ENCODE results near the gene SCARF2. TPM values are rescaled to one million over a fixed set of nuclear protein-coding genes. Genes with fewer than 3 reads are reported as not detected.

Gene SCARF2
- total and polyA plus RNA-seq, 2 of the 13 experiments (the other 11 are each of a cell fraction or from before 2014, with no cell fraction given): 3.3 to 6.2 TPM

DNA sequence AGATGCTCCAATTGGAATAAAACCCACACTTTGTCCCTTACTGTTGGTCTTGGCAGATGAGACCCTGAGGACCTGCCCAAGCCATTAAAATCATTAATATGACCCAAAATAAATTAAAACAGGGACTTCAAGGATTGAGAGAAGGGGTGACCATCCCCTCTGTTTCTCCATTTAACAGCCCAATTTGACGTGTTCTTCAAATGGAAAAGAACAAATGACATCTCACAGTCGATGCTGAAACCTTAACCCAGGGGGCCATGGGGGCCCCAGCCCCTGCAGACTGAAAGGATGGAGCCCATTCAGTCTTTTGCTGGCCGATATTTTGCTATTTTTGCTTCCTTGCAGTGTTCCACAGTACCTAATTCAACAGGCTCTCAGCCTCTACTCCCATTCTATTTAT is 23.2 kb downstream of the SCARF2 start (continued):
- TF ChIP-seq SOX5 (CRISPR knock-in tag; IDR thresholded peaks at IDR 0.05; ENCODE audit: borderline replicate concordance): no peak
- TF ChIP-seq FOXM1 (CRISPR knock-in tag; IDR thresholded peaks at IDR 0.05): no peak
- TF ChIP-seq, protein P1, sequence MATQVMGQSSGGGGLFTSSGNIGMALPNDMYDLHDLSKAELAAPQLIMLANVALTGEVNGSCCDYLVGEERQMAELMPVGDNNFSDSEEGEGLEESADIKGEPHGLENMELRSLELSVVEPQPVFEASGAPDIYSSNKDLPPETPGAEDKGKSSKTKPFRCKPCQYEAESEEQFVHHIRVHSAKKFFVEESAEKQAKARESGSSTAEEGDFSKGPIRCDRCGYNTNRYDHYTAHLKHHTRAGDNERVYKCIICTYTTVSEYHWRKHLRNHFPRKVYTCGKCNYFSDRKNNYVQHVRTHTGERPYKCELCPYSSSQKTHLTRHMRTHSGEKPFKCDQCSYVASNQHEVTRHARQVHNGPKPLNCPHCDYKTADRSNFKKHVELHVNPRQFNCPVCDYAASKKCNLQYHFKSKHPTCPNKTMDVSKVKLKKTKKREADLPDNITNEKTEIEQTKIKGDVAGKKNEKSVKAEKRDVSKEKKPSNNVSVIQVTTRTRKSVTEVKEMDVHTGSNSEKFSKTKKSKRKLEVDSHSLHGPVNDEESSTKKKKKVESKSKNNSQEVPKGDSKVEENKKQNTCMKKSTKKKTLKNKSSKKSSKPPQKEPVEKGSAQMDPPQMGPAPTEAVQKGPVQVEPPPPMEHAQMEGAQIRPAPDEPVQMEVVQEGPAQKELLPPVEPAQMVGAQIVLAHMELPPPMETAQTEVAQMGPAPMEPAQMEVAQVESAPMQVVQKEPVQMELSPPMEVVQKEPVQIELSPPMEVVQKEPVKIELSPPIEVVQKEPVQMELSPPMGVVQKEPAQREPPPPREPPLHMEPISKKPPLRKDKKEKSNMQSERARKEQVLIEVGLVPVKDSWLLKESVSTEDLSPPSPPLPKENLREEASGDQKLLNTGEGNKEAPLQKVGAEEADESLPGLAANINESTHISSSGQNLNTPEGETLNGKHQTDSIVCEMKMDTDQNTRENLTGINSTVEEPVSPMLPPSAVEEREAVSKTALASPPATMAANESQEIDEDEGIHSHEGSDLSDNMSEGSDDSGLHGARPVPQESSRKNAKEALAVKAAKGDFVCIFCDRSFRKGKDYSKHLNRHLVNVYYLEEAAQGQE (IDR thresholded peaks at IDR 0.05; ENCODE audit: borderline replicate concordance in 1 of 2, low read depth in 1 of 2, low read length in 2 of 2): no peak
- TF ChIP-seq, protein P2, sequence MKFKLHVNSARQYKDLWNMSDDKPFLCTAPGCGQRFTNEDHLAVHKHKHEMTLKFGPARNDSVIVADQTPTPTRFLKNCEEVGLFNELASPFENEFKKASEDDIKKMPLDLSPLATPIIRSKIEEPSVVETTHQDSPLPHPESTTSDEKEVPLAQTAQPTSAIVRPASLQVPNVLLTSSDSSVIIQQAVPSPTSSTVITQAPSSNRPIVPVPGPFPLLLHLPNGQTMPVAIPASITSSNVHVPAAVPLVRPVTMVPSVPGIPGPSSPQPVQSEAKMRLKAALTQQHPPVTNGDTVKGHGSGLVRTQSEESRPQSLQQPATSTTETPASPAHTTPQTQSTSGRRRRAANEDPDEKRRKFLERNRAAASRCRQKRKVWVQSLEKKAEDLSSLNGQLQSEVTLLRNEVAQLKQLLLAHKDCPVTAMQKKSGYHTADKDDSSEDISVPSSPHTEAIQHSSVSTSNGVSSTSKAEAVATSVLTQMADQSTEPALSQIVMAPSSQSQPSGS (CRISPR knock-in tag; IDR thresholded peaks at IDR 0.05): no peak
- TF ChIP-seq ESRRA (CRISPR knock-in tag; IDR thresholded peaks at IDR 0.05; ENCODE audit: low read depth): no peak

DNA sequence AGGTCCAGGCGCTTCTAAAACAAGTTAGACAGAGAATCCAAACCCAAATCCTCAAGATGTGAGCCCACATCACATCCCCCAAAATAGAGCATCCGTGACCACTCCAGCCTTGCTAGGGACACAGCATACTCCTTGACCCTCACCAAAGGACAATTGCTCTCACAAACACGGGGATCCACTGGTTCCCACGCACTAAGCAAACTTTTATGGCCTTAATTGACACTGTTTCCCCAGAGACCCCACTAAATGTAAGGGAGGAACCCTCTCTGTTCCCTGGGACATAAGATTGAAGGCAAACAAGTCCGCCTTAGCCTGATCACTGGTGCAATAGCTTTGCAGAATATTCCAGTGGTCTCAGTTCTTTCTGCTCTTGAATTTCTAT is 23.6 kb downstream of the SCARF2 start:
- H3K27ac ChIP-seq (ENCODE audit: extremely low read length, insufficient read depth, low read length): no peak overlapping the region
- H3K9me3 ChIP-seq (ENCODE audit: low read length): no peaks in the 10 kb centered on the region
- ATAC-seq (no peak), FAIRE-seq (no peak), DNase-seq (ENCODE audit: low spot score) (no peak)
- CTCF ChIA-PET (ENCODE audit: low intra/inter-chr PET ratio, low total read pairs): no interaction called here
- H3K36me3 ChIP-seq (replicated peaks in 1 of 2; ENCODE audit: control insufficient read depth in 1 of 2, insufficient read depth in 2 of 2, low read length in 2 of 2): no peaks in the 10 kb centered on the region
- H3K27me3 ChIP-seq (ENCODE audit: control insufficient read depth in 1 of 2, insufficient read depth in 2 of 2, low read length in 2 of 2): peaks cover 0 to 8% of the 10 kb centered on the region in 2 experiments; a peak in 1 of 5 replicates
- H2AFZ ChIP-seq (ENCODE audit: low read length): no peak overlapping the region
- intact Hi-C loops (cut with micrococcal nuclease; ENCODE audit: unreplicated experiment) (no loop called here), in situ Hi-C loops (cut with HindIII; ENCODE audit: extremely low pct_ligation_motif_present, low pct_unique_long_range_greater_than_20kb) (loop anchor here (10.0 kb wide), 1 partner anchor 161 kb away; no protein-coding TSS in a partner anchor)
- H3K4me3 ChIP-seq (replicated peaks in 1 of 3; ENCODE audit: insufficient read depth in 1 of 3, low read depth in 2 of 3, low read length in 3 of 3): no peak overlapping the region
- H3K4me2 ChIP-seq (ENCODE audit: low read depth, low read length): no peak overlapping the region
- H3K4me1 ChIP-seq (ENCODE audit: insufficient read depth, low read length): peaks cover 19% of the 10 kb centered on the region
- no peaks in the 10 kb centered on the region for H3K79me2 ChIP-seq (ENCODE audit: insufficient read depth, low read length)
- H4K20me1 ChIP-seq (ENCODE audit: insufficient read depth, low read length): no peaks in the 10 kb centered on the region
- H3K9ac ChIP-seq (ENCODE audit: insufficient read depth, low read depth, low read length): no peak overlapping the region
- POLR2A ChIA-PET: no interaction called here
- 12% methylated on average over 4 of the region's 5 CpGs for WGBS (ENCODE audit: low lambda C conversion rate)
- no TSS peak for BruUV-seq (replicated peaks)
- TF ChIP-seq ZNF703 (CRISPR knock-in tag; IDR thresholded peaks at IDR 0.05; ENCODE audit: borderline replicate concordance) (no peak), KLF15 (CRISPR knock-in tag; IDR thresholded peaks at IDR 0.05; ENCODE audit: borderline replicate concordance) (no peak), ZNF460 (CRISPR knock-in tag; IDR thresholded peaks at IDR 0.05; ENCODE audit: borderline replicate concordance) (no peak), ZNF749 (CRISPR knock-in tag; IDR thresholded peaks at IDR 0.05; ENCODE audit: borderline replicate concordance) (no peak), CHCHD3 (CRISPR knock-in tag; IDR thresholded peaks at IDR 0.05) (no peak), ZFP90 (CRISPR knock-in tag; IDR thresholded peaks at IDR 0.05; ENCODE audit: borderline replicate concordance) (no peak), ZNF282 (IDR thresholded peaks at IDR 0.05; ENCODE audit: partially characterized antibody) (no peak), SP1 (IDR thresholded peaks at IDR 0.05) (no peak), SP1 (CRISPR knock-in tag; IDR thresholded peaks at IDR 0.05) (no peak), ZBTB7A (CRISPR knock-in tag; IDR thresholded peaks at IDR 0.05) (no peak)
- TF ChIP-seq, protein P3, sequence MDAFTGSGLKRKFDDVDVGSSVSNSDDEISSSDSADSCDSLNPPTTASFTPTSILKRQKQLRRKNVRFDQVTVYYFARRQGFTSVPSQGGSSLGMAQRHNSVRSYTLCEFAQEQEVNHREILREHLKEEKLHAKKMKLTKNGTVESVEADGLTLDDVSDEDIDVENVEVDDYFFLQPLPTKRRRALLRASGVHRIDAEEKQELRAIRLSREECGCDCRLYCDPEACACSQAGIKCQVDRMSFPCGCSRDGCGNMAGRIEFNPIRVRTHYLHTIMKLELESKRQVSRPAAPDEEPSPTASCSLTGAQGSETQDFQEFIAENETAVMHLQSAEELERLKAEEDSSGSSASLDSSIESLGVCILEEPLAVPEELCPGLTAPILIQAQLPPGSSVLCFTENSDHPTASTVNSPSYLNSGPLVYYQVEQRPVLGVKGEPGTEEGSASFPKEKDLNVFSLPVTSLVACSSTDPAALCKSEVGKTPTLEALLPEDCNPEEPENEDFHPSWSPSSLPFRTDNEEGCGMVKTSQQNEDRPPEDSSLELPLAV (CRISPR knock-in tag; conservative IDR thresholded peaks at IDR 0.05; ENCODE audit: low read depth): no peak

Data from HepG2 (cell line).